Stimulated activated CD4-positive, alpha-beta T cell treated with anti-CD3 and anti-CD28 coated beads, TNF-alpha, amount 100 ng/mL, for 1 hour (primary cell): ENCODE data around the gene KCNK10.

Experiments
- DNase-seq, 3 donors: peaks; one replicate each; pipeline ENCODE4 v3.0.0-alpha.2; 2020; ENCODE audit warnings: low read depth in 3 of 3, low spot score in 1 of 3

Gene KCNK10

DNA sequence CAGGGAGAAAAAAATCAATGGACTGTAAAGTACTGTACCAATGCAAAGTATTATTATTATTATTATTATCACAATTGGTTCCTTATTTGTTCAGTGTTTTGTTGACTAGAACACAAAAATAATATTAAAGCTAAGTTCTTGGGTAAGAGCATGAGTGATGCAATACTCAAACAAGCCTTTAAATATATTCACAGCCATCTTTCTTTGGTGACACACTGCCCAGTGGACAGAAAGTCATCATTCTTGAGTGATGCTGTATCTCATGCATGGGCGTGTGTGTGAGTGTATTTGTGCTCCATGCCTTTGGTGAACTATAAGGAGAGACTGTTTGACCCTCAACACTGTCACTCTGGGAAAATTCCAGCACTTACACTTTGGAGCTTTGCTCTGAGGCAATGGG is 93.6 kb downstream of the KCNK10 start:
- DNase-seq, result no peak

DNA sequence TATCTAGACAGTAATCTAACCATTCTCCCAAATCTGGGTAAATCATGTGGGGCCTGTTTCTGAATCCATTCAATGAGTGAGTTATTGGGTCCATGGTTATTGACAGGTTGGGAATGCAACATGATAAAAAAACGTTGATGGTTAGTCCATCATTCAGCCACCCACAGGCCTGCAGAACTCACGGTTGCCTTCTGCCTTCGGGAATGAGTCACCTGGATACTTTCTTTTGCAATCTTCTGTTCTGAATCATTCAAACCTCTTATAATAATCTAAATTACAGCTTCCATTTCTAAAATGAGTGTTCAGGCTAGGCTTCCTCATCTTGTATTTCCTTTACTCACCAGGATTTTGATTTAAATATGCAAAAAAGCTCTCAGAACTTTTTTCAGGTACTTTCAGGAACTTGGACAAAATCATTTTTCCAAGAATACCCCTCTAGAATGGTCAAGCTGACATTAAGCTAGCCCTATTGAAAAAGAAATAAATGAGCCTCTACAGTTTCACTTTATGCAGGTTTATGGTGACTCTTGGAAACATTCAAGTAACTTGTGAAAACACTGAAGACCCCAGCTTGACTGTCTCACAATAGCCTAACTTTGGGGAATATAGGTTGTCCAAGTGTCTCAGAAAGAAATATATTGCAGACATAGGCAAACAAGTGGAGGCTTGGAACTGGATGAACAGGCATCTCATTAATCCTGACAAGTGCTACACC is 94.4 kb downstream of the KCNK10 start:
- DNase-seq, result no peak

DNA sequence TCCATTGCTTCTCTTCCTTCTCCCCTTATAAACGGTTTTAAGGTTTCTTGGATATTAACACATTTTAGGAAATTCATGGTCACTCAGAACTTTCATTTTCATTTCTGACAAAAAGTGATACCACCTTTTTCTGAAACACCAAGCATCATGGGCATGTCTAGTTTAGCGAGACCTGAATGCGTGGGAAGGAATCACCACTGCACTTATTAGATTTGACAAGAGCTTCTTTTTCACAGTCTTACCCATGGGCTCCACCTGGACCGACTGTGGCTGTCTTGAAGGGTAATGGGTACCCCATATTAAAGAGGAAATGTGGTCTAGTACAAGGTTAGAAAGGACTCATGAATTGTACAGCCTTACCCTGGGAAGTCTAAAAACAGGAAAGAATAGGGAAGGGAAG is 95.4 kb downstream of the KCNK10 start:
- DNase-seq, result no peak

DNA sequence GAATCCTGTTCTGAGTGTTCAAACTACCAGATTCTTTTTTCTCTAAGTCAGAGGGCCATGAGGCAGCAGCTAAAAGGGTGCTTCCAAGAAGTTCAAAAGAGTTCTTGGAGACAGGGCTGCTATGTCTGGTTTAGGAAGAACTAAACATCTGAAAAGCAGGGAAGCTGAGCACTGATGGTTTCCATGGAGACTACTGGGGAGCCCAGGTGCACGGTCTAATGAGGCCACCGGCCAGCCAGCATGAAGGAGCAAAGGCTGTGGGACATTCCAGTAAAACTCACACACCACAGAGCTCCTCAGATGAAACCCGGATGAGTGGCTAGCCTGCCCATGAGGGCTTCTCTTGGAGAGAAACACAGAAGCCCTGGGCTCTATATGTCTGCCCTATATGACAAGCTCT is 97.3 kb downstream of the KCNK10 start:
- no peak for DNase-seq

DNA sequence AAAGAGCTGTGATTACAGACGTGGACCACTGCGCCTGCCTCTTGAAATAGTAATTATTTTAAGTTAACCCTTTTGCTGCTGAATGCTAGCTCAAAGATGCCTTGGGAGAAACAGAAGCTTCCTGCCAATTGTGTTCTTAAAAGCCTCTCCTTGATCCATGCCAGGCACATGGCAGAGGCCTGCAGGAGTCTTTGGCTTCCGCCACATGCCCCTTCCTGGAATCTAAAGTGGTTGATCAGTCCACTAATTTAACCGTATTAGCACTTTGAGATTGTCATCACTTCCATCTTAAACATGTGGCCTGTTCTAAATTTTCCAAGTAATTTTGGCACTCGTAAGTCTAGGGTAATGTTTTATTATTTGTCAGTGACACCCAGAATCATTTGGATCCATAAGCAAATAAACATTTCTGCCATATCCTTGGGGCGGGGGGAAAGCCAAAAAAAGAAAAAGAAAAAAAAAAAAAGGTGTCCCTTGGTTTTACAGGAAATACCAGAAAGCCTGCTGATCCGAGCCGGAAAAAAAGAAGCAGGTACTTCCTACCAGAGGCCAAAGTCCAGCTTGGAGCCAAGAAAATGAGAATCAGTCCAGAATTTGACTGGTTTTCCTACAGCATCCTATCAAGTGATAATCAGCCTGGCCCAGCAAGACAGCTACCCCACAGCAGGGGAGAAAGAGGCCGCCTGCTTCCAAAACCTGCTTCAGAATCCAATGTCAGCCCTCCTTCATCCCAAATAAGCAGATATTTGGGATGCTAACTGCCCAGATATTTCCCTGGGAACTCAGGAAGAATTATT is 104.8 kb downstream of the KCNK10 start:
- DNase-seq, result no peak

DNA sequence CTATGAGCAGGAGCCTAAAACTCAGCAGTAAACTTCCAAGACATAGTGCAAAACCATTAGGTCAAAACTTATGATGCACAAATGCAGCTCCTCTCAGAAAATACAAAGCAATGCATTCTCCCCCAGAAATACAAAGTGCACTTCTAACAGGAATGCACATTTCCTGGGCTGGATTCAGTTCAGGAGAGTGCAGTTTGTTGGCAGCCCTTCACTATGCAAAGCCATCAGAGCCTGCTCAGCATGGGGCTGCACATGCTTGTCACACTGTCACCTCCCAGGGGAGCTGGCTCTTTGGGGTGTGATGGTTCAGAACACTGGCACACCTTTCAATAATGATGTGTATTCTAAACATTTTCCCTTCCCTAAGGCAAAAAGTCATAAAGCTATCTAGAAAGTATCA is 110.4 kb downstream of the KCNK10 start:
- no peak for DNase-seq

DNA sequence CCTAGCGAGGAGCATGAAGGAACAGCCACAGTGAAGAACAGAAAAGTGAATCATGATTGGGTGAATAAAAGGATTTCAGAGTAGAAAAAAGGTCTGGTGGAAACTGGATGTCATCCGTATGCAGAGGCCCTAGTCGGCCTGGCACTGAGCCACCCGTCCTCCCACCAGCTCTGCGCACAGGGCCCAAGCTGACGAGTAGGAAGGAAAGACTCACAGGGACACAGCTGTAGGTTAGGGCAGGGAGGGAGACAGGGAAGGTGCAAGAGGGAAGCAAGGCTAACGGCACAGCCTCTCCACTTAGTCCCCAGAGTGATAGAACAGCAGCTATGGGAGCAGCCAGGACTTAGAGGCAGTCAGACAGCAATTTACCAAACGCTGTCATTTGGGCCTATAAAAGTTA is 112.6 kb downstream of the KCNK10 start:
- DNase-seq, result no peak

DNA sequence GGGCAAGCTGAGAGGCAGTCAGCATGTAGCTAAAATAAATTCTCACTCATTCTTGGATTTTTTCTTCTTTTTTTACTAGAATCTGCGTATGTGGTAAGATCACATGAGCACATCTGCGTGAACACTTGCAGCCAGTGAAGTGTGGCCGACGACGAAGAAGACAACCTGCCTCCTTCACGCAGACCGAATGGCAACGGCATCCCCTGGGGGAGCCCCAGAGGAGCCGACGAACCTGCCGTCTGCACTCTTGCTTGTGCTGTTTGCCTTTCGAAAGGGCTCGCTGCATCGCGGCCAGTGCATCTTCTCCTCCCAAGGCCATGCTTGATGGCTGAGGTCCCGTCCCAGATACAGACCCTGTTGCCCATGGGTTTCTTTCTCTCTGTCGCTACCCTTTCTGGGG is 113.8 kb downstream of the KCNK10 start:
- DNase-seq, result no peak

DNA sequence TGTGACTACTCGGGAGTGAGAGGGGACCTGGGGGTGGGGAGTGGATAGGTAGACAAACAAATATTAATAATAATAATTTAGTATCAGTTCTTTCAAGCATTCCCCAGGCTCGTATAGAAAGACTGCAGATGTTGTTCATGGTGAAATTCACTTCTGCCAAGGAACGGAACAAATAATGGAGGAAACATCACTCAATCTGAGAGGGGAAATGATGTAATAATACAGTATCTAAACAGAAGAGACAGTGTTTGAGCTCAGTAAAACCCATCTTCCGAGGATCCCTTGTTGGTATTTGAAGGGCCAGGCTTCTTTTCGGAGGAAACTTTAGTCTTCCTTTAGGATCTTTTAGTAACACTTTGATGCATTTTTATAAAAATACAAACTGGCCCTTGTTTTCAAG is 114.2 kb downstream of the KCNK10 start:
- no peak for DNase-seq

DNA sequence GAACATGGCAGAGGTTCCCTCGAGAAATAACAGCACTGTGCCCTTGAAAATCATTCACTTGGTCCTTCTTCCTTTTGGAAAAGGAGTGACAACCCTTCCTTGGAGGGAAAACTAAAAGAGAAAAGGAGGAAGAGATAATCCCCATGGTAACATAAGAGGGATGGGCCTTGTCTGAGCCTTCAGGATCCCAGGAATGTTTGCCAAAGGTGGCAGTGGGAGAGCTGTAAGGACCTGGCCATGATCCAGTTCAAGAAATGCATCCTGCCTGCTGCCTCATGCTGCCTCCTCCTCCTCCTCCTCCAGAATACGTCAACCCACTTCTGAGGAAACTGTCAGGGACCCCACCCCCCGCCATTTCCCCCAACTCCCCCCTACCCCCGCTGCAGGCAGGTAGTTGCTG is 118.8 kb downstream of the KCNK10 start:
- no peak for DNase-seq

DNA sequence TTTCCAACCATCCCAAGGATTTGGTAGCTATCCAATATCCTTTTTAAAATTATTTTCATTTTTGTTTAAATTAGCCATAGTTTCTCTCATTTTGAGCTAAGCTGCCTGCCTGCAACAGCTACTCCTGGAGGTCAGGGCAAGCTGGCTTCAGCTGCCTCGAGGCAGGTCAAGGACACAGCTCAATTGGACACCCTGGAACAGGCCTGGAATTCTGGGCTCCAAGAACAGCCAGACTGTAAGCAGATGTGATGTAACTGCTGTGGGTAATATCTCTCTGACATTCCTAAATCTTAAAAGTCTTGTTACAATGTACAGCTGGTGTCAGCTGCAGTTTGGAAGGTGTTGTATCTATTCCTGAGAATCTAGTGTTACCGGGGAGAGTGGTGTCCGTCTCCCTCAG is 119.8 kb downstream of the KCNK10 start:
- no peak for DNase-seq

DNA sequence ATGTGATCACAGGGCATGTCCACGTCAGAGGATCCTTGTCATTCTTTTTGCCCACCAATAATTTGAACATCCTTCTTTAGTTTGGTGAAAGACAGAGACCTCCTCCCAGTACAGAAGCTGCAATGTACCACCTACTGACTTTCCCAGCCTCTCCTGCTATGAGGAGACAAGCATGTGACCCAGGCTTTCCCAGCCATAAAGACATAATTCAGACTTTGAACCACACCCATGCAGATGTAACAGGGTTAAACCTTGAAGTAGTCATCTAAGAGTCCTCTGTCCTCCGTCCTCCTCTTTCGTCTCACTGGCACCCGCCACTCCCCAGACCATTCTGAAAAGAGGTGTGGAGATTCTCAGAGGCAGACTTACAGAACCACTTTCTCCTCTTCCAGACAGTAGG is 120.8 kb downstream of the KCNK10 start:
- no peak for DNase-seq

DNA sequence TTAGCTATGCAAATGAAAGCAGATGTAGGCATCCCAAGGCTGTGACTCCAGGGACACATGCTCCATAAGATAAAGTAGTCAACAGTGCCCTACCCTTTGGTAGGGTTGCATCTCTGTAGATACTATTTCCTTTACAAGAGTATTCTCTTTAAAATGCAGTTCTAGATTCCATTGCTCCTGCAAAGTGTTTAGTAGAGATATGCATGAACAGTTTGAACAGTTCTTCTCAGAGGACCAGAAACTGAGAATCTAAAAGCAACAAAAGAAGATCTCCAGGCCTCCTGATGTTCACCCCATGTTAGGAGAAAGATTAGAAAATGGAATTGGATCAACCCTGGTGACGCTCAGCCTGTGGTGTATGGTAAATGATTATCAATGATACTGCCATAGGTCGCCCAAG is 121.2 kb downstream of the KCNK10 start:
- no peak for DNase-seq

DNA sequence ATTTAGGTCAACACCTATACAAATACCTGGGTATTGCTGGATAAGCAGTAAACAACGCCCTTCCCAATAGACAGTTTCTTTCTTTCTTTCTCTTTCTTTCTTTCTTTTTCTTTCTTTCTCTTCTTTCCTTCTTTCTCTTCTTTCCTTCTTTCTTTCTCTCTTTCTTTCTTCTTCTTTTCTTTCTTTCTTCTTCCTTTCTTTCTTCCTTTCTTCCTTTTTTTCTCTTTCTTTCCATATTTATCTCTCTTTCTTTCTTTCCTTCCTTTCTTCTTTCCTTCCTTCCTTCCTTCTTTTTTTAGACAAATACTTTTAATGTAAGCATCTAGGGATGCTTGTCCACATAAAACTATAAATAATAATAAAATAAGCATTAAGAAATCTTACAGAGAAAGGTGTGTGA is 123.2 kb downstream of the KCNK10 start:
- no peak for DNase-seq

DNA sequence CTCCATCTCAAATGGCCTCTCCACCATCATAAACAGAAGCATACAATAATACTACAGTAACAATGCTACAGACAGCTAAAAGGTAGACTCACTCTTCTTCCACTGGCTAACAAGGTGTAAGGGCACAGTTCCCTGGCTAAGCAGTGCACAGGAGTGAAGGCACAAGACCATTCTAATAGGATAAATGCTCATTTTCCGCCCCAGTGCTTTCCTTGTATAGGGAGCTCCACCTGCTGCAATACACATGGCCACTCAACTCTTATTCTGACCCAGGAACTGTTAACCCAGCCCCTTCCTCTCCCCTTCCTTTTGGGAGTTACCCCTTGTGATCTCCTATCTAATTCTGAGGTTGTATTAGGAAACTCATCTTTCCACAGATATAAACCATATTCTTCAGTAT is 124.6 kb downstream of the KCNK10 start:
- DNase-seq, result no peak

DNA sequence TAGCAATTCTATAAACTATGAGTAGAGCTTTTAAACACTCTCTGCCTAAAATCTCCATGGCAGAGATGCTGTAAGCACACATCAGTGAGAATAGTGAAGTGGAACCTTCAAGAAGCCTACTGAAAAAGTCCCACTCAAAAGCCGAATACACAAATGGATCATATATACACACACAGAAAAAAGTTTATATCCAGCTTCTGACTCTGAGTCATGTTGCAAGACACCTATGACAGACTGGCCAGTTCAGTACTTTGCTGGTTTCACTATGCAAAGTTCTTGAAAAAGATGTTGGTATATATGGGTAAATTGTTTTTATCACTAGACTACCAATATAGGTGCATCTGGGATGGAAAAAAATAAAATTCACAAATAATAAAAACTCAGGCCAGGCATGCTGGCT is 126.1 kb downstream of the KCNK10 start:
- DNase-seq, result no peak

DNA sequence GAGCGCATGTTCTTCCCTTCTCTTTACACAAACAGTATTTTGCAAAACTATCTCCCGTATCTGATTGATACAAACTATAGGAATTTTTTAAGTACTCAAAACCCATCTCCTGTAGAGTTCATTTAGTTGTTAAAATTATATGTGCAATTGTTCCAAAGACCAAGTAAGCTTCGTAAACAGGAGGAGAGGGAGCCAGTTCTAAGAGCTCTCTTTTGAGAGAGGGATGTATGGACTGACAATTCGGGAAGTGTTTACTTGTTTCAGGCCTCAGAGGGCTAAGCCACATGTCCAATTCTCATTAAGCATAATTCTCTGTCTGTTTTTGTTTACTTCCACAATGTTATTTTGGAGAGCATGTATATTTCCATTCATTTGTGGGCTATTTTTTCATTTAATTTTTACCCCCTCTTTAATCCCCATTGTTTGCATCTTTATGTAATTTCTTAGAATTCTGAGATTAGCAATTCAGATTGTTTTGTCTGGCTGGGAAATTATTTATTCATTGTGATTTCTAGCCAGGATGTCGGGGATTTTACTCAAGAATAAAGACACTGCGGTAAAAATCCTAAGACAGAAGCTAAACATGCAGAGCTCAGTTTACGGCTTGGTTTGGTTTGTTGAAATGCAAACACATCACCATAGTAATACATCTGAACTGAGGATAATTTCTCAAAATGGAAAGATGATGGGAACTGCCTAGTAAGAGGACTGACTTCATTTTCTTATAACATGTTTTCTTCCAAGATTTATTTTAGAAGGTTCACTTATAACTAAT is 126.8 kb downstream of the KCNK10 start:
- no peak for DNase-seq

DNA sequence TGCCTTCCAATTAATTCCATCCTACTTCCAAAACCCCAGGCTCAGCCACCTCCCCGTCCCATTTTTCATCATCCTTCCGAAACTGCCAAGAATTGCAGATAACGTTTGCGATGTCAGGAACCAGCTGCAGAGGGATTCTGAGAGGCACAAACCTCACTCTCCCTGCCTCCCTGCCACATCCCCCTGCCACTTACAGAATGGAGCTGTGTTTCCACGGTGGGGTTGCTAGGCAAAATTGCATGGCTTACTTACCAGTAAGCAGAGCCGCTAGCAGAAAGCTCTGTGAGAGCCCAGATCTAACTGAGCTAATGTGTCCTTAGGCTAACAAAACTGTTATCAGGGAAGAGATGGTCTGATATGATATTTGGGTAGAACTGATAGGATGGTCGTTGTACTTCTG is 127.4 kb downstream of the KCNK10 start:
- no peak for DNase-seq

DNA sequence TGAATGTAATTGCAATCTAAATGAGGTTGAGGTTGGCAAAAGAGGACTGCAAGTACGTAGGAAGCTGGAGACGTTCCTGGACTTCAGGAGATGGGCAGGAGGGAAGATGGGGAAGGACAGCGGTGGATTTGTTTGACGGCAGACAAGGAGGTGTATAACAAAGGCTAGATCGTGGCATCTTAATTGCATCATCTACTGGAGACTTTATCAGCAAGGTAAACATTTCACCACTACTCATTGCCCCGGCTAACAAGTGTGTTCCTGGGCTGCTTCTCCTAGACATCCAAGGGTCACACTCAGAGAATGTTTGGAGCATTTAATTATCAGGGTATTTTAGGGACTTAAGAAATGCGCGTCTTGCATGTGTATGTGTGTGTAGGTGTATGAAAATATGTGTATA is 128.5 kb downstream of the KCNK10 start:
- DNase-seq, result no peak

DNA sequence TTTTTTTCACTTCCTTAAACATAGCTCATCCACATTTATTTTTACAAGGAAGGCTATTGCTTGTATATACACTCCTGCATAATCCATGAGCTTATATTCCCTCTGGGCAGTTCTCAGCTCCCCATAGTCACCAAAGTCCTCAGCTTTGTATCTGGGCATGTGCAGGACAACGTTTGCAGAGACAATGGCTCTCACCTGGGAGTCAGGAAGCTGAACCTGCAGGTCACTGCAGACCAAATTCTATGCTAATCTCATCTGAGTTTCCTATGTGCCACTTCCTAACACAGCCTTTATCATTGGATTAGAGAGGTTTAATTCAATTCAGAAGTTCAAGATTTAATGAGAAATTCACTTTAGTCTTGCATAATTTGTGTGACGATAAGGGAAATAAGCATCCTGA is 131.5 kb downstream of the KCNK10 start:
- DNase-seq, result no peak

DNA sequence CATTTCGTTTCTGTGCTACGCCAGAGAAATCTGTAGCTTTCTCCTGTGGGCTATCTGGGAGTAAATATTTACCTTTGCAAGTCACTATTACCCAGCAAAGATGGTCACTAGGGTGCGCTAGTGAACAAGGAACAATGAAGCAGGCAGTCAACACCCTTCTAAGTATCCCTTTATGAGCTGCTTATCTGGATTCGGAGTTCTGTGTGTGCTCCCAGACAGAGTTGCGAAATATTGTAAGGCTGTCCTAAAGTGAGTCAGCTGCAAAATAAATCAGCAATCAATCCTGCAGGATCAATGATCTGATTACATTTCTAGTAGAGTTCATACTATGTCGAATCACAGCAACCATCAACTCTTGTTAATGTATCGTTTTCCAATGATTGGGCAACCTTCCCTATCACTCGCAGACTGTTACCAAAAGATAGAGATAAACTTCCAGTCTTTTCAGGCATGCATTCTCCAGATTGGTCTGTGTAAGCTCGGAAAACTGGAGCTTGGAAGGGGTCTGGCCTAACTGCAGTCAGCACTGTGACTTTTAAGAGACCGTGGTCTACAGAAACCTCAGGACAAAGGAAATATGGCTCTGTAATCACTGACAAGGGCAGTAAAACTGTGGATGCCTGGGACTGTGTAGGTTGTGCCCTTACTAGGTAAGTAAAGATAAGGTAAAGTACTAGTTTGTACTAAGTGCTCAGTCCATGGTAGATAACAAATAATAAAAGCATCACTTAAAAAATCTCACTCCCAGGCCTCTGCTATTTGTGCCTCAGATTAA is 133.5 kb downstream of the KCNK10 start:
- peak in 1 of 3 donors; percentile 2 for DNase-seq
